Peyer's patch (tissue), 4 donors: ENCODE measurements around the gene FRMD4A. TPM values are rescaled to one million over a fixed set of nuclear protein-coding genes. Genes with fewer than 3 reads are reported as not detected.

Experiments
- DNase-seq, 3 donors: peaks; one replicate each; pipeline ENCODE4 v3.0.0-alpha.2; 2017 to 2019
- H3K27ac ChIP-seq, 4 donors: fragments of 200-600 bp; sonication (generic); one replicate each; pipeline ENCODE4 v1.5.1; 2016 to 2019
- H3K27me3 ChIP-seq, 2 donors: fragments of 200-600 bp; sonication (generic); one replicate each; pipeline ENCODE4 v1.5.1; 2019
- H3K36me3 ChIP-seq, 3 donors: fragments of 200-600 bp; sonication (generic); one replicate each; pipeline ENCODE4 v1.5.1; 2016 to 2019
- H3K4me1 ChIP-seq, 4 donors: fragments of 200-600 bp; sonication (generic); one replicate each; pipeline ENCODE4 v1.5.1; 2016 to 2019
- H3K4me3 ChIP-seq, 4 donors: fragments of 200-600 bp; sonication (generic); 1 replicate in 3 of 4; 2 replicates in 1 of 4; pipeline ENCODE4 v1.5.1; 2016 to 2019; ENCODE audit warnings: mild to moderate bottlenecking in 1 of 4
- H3K9me3 ChIP-seq, 4 donors: fragments of 200-600 bp; sonication (generic); one replicate each; pipeline ENCODE4 v1.5.1; 2016 to 2019; ENCODE audit warnings: mild to moderate bottlenecking in 1 of 4
- POLR2A ChIP-seq, 2 donors: fragments of 450-650 bp; IDR thresholded peaks; one replicate each; pipeline ENCODE4 v1.5.1; 2017; ENCODE audit warnings: antibody characterized with exemption in 2 of 2, mild to moderate bottlenecking in 2 of 2, moderate library complexity in 2 of 2
- total RNA-seq, 4 donors: library from RNA; depleted of rRNA; stranded (reverse); fragments of >200 nt; gene quantifications; one replicate each; pipeline ENCODE4 v1.1.0, GENCODE V29; 2016
- TF ChIP-seq, protein P1 (sequence below), 6 experiments: fragments of 450-650 bp in 4 of 6; fragments of 200-600 bp in 2 of 6; sonication (generic) in 1 of 6; IDR thresholded peaks; one replicate each; pipeline ENCODE4 v1.5.1; 2017 to 2019; ENCODE audit warnings: antibody characterized with exemption in 6 of 6, mild to moderate bottlenecking in 3 of 6, moderate library complexity in 1 of 6

The FRMD4A gene
- total RNA-seq, 4 donors from 2014 or later = 3.0 to 47.9 (median 5.9) TPM

DNA sequence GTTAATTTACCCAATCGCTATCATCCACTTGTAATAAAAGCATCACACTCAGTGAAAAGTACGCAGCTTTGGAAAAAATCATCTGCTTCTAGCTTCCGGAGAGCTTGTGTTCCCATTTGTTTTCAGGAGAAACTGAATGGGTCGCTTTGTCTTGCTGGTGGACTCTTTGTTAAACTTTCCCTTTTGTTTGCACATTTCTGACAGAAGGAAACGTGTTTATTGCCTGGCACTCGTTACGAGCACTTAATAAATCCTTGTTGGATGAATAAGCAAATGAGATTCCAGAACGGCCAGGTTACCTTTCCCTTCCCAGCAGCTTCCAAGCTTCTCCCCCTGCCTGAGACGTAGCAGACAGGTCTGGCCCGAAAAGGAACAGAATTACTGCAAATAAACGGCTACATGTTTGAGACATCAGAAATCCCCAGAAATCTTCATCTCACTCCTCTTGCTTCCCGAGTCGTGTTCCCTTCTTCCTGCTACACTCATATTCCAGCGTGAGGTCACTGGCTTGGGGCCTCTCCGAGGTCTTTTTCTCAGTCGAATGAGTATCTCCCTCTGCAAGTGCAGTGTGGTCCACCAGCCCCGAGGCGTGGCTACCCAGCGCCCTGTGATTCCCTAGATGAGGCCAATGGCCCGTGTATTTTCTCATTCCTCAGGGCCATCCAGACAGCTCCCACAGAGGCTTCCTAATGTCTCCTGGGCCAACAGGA lies 167.2 kb downstream of the FRMD4A start:
- H3K4me1 ChIP-seq = no peaks in the 10 kb centered on the region
- no peaks in the 10 kb centered on the region for H3K9me3 ChIP-seq
- no peak overlapping the region for H3K4me3 ChIP-seq
- no peak overlapping the region for H3K27ac ChIP-seq
- no peaks in the 10 kb centered on the region for H3K36me3 ChIP-seq
- DNase-seq = no peak
- TF ChIP-seq POLR2A (IDR thresholded peaks at IDR 0.05) = no peak
- TF ChIP-seq, protein P1, sequence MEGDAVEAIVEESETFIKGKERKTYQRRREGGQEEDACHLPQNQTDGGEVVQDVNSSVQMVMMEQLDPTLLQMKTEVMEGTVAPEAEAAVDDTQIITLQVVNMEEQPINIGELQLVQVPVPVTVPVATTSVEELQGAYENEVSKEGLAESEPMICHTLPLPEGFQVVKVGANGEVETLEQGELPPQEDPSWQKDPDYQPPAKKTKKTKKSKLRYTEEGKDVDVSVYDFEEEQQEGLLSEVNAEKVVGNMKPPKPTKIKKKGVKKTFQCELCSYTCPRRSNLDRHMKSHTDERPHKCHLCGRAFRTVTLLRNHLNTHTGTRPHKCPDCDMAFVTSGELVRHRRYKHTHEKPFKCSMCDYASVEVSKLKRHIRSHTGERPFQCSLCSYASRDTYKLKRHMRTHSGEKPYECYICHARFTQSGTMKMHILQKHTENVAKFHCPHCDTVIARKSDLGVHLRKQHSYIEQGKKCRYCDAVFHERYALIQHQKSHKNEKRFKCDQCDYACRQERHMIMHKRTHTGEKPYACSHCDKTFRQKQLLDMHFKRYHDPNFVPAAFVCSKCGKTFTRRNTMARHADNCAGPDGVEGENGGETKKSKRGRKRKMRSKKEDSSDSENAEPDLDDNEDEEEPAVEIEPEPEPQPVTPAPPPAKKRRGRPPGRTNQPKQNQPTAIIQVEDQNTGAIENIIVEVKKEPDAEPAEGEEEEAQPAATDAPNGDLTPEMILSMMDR (IDR thresholded peaks at IDR 0.05) = no peak
- H3K27me3 ChIP-seq = no peaks in the 10 kb centered on the region

DNA sequence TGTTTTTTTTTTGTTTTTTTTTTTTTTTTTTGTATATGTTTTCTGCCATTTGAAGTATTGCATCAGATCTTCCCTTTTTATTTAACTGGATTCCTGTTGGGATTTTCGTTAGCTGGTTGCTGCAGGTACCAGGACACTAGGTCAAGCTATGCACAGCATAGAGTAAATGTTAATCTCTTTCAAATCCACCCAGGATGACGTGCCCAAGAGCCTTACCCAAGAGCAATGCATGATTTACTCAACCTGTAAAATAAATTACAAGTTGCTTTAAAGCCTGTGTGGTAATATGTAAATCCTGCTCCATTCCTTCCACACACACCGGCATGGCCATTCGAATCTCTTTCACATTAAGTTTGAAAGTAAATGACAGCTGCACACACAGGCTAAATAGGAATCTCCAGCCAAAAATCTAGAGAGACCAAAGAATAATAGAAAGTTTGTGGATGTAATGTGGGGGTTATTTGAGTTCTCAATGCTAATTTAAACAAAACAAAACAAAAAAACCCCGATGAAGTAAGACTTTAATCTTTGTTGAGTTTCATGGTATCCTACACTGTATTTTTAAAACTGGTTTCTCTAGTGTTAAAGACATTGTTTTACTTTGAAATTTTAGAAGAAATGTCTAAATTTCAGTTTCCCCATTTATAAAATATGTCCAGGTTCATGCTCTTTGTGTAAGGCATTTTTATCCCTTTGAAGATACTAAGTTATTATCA lies 167.9 kb downstream of the FRMD4A start:
- Histone ChIP-seq H3K4me1 (no peaks in the 10 kb centered on the region), H3K36me3 (no peaks in the 10 kb centered on the region), H3K9me3 (no peaks in the 10 kb centered on the region), H3K4me3 (no peak overlapping the region), H3K27me3 (no peaks in the 10 kb centered on the region), H3K27ac (no peak overlapping the region)
- TF ChIP-seq POLR2A (IDR thresholded peaks at IDR 0.05) = no peak
- TF ChIP-seq, protein P1 (IDR thresholded peaks at IDR 0.05) = no peak
- no peak for DNase-seq

DNA sequence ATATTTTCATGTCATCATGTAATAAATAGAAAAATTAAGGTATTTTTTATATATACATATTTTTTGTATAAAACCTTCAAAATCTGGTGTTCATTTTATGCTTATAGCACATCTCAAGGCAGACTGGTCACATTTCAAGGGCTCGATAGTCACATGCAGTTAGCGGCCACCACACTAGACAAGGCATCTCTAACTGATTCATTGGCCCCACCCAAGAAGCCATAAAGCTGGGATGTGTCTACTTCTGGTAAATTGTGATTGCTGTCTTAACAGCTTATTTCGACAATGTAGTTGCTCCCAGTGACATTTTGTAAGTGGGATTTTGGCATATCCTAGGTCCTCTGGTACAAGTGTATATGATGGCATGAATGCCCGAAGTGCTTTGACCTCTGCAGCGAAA lies 168.7 kb downstream of the FRMD4A start:
- Histone ChIP-seq H3K27ac (no peak overlapping the region), H3K9me3 (no peaks in the 10 kb centered on the region), H3K36me3 (no peaks in the 10 kb centered on the region), H3K4me3 (no peak overlapping the region), H3K27me3 (no peaks in the 10 kb centered on the region), H3K4me1 (no peaks in the 10 kb centered on the region)
- DNase-seq = no peak
- TF ChIP-seq, protein P1 (IDR thresholded peaks at IDR 0.05) = no peak
- no peak for TF ChIP-seq POLR2A (IDR thresholded peaks at IDR 0.05)

DNA sequence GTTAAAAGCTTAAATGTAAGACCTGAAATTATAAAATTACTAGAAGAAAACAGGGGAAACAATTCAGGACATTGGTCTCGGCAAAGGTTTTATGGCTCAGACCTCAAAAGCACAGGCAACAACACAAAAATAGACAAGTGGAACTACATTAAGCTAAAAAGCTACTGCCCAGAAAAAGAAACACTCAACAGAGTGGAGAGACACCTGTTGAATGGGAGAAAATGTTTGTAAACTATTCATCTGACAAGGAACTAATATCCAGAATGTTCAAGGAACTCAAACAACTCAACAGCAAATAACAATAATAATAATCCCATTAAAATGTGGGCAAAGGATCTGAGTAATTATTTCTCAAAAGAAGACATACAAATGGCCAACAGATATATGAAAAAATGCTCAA lies 170.4 kb downstream of the FRMD4A start:
- no peak overlapping the region for H3K27ac ChIP-seq
- no peak overlapping the region for H3K4me3 ChIP-seq
- TF ChIP-seq, protein P1 (IDR thresholded peaks at IDR 0.05) = no peak
- no peak for TF ChIP-seq POLR2A (IDR thresholded peaks at IDR 0.05)

DNA sequence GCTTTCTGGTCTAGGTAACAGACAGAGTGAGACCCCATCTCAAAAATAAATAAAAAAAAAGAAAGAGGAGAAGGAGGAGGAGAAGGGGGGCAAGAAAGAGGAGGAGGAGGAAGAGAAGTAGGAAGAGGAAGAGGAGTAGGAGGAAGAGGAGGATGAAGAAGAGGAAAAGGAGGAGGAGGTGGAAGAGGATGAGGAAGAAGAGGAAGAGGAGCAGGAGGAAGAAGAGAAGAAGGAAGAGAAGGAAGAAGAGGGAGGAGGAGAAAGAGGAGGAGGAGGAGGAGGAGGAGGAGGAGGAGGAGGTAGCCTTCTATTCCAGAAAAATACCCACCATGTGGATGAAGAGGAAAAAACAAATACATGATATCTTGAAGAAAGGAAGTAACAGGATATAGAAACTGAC lies 172.1 kb downstream of the FRMD4A start:
- no peak for TF ChIP-seq POLR2A (IDR thresholded peaks at IDR 0.05)
- TF ChIP-seq, protein P1 (IDR thresholded peaks at IDR 0.05) = no peak
- no peak for DNase-seq

More for the DNA sequence above, 170.4 kb downstream of the FRMD4A start:
- DNase-seq = no peak
- H3K4me1 ChIP-seq = no peaks in the 10 kb centered on the region
- no peaks in the 10 kb centered on the region for H3K36me3 ChIP-seq
- no peaks in the 10 kb centered on the region for H3K27me3 ChIP-seq
- H3K9me3 ChIP-seq = no peaks in the 10 kb centered on the region

More for the DNA sequence above, 172.1 kb downstream of the FRMD4A start:
- Histone ChIP-seq H3K9me3 (no peaks in the 10 kb centered on the region), H3K4me1 (no peaks in the 10 kb centered on the region), H3K4me3 (no peak overlapping the region), H3K36me3 (no peaks in the 10 kb centered on the region), H3K27ac (no peak overlapping the region), H3K27me3 (no peaks in the 10 kb centered on the region)
